ENCODE results near the gene FCRLA. TPM values are rescaled to one million over a fixed set of nuclear protein-coding genes. Genes with fewer than 3 reads are reported as not detected.
"Not testable (repeated sequence)": the region's sequence is repeated elsewhere in the genome, so short reads cannot be mapped to it uniquely, and the experiment has no call there.

The FCRLA gene
- total and polyA plus RNA-seq, 2 experiments from 2014 or later: 6.8 to 8.4 TPM

- H3K4me1 ChIP-seq (ENCODE audit: insufficient read depth); H3K9ac ChIP-seq; H3K4me2 ChIP-seq (ENCODE audit: unreplicated experiment); H3K27ac ChIP-seq; H3K4me3 ChIP-seq; H3F3A ChIP-seq (ENCODE audit: insufficient read depth); H3K9me3 ChIP-seq (ENCODE audit: low read depth); H3K9me2 ChIP-seq (ENCODE audit: insufficient read depth); H3K79me2 ChIP-seq (ENCODE audit: insufficient read depth); H3K27me3 ChIP-seq (replicated peaks; ENCODE audit: insufficient read depth); H3K36me3 ChIP-seq (ENCODE audit: low read depth); H2AFZ ChIP-seq; DNase-seq; H4K20me1 ChIP-seq (ENCODE audit: insufficient read depth); in situ Hi-C loops (cut with MboI): not testable (repeated sequence)
- 65 to 73% methylated on average over 11 to 13 of the region's 15 CpGs for WGBS, 2 experiments (ENCODE audit: low coverage in 1 of 2, low lambda C conversion rate in 2 of 2, missing lambda C conversion rate in 2 of 2)
These were observed 35.7 kb upstream of the FCRLA start for GRCh38 chr1:161671045-161672020.

- H3K4me1 ChIP-seq (ENCODE audit: insufficient read depth); H3K4me3 ChIP-seq; H3K9ac ChIP-seq; H3K36me3 ChIP-seq (ENCODE audit: low read depth); H3K79me2 ChIP-seq (ENCODE audit: insufficient read depth); H3K27me3 ChIP-seq (replicated peaks; ENCODE audit: insufficient read depth); H3K27ac ChIP-seq; H3K9me2 ChIP-seq (ENCODE audit: insufficient read depth); in situ Hi-C loops (cut with MboI); H3K4me2 ChIP-seq (ENCODE audit: unreplicated experiment); H4K20me1 ChIP-seq (ENCODE audit: insufficient read depth); H3F3A ChIP-seq (ENCODE audit: insufficient read depth); H2AFZ ChIP-seq; H3K9me3 ChIP-seq (ENCODE audit: low read depth); DNase-seq: not testable (repeated sequence)
- 73 to 80% methylated on average over 6 of the region's 7 CpGs for WGBS, 2 experiments (ENCODE audit: low coverage in 1 of 2, low lambda C conversion rate in 2 of 2, missing lambda C conversion rate in 2 of 2)
These were observed 33.6 kb upstream of the FCRLA start for GRCh38 chr1:161673437-161673836.

- H2AFZ ChIP-seq; H3K36me3 ChIP-seq (ENCODE audit: low read depth); H3F3A ChIP-seq (ENCODE audit: insufficient read depth); in situ Hi-C loops (cut with MboI); H3K4me2 ChIP-seq (ENCODE audit: unreplicated experiment); H3K4me3 ChIP-seq; H3K27me3 ChIP-seq (replicated peaks; ENCODE audit: insufficient read depth); H3K27ac ChIP-seq; H3K9ac ChIP-seq; H4K20me1 ChIP-seq (ENCODE audit: insufficient read depth); H3K4me1 ChIP-seq (ENCODE audit: insufficient read depth); DNase-seq; H3K79me2 ChIP-seq (ENCODE audit: insufficient read depth); H3K9me3 ChIP-seq (ENCODE audit: low read depth); H3K9me2 ChIP-seq (ENCODE audit: insufficient read depth): not testable (repeated sequence)
- WGBS, 2 experiments (ENCODE audit: low coverage in 1 of 2, low lambda C conversion rate in 2 of 2, missing lambda C conversion rate in 2 of 2): 53 to 57% methylated on average over 3 of the region's 3 CpGs
These were observed 32.6 kb upstream of the FCRLA start for GRCh38 chr1:161674447-161674846.

DNA sequence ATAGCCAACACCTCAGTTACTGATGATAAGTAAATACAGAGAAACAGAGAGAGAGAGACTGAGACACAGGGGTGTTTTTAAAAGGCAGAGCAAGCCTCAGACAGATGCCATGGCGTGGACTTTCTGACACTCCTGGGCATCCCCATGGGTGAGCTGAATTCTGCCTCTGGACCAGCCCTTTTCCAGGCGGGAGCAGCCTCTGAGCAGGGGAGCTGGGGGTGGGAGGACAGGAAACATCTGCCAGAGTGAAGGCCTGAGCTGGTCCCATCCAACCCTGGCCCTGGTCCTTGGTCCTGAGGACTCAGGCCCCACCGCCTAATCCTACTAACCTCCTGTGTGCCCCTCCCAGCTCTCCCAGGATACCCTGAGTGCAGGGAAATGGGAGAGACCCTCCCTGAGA is 32.1 kb upstream of the FCRLA start:
- not testable (repeated sequence) for H4K20me1 ChIP-seq (ENCODE audit: insufficient read depth)

DNA sequence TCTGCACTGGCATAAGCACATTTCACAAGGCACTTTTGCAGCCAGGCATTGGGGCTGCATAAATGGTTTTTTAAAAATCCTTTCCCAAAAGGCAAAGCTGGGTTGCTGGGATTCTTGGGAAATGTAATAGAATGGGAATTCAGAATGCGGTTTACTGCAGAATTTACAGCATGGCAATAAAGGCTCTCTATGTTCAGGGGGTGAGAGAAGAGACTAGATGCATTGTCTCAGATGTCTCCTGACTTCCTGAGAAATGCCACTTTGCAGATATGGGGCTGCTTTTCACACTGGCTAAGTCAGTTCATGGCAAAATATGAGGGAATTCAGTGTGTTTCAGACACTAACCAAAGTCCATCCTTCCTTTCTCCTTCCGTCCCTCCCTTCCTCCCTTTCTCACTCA is 30.6 kb upstream of the FCRLA start:
- H3K9me2 ChIP-seq (ENCODE audit: insufficient read depth): no peaks in the 10 kb centered on the region
- H3K36me3 ChIP-seq (ENCODE audit: low read depth): no peaks in the 10 kb centered on the region
- no peaks in the 10 kb centered on the region for H3F3A ChIP-seq (ENCODE audit: insufficient read depth)
- no peak overlapping the region for H3K27ac ChIP-seq
- in situ Hi-C loops (cut with MboI): no loop called here
- H2AFZ ChIP-seq: no peak overlapping the region
- no peak for DNase-seq
- no peaks in the 10 kb centered on the region for H4K20me1 ChIP-seq (ENCODE audit: insufficient read depth)
- H3K4me2 ChIP-seq (ENCODE audit: unreplicated experiment): no peak overlapping the region
- 83 to 85% methylated on average over 2 of the region's 2 CpGs for WGBS, 2 experiments (ENCODE audit: low coverage in 1 of 2, low lambda C conversion rate in 2 of 2, missing lambda C conversion rate in 2 of 2)
- no peaks in the 10 kb centered on the region for H3K4me1 ChIP-seq (ENCODE audit: insufficient read depth)
- TF ChIP-seq EZH2phosphoT487 (IDR thresholded peaks at IDR 0.05; ENCODE audit: insufficient read depth, low read depth): no peak
- no peak for TF ChIP-seq EZH2 (IDR thresholded peaks at IDR 0.05; ENCODE audit: insufficient read depth, poor library complexity, severe bottlenecking)
- H3K9ac ChIP-seq: no peak overlapping the region
- H3K27me3 ChIP-seq (replicated peaks; ENCODE audit: insufficient read depth): no peaks in the 10 kb centered on the region
- H3K79me2 ChIP-seq (ENCODE audit: insufficient read depth): no peaks in the 10 kb centered on the region
- H3K4me3 ChIP-seq: no peak overlapping the region
- no peaks in the 10 kb centered on the region for H3K9me3 ChIP-seq (ENCODE audit: low read depth)

More for the DNA sequence above, 32.1 kb upstream of the FCRLA start:
- H3K4me2 ChIP-seq (ENCODE audit: unreplicated experiment); H3K27me3 ChIP-seq (replicated peaks; ENCODE audit: insufficient read depth); H3F3A ChIP-seq (ENCODE audit: insufficient read depth); H3K36me3 ChIP-seq (ENCODE audit: low read depth); H3K4me1 ChIP-seq (ENCODE audit: insufficient read depth); H3K4me3 ChIP-seq; H3K9ac ChIP-seq; H3K9me3 ChIP-seq (ENCODE audit: low read depth); in situ Hi-C loops (cut with MboI); H3K79me2 ChIP-seq (ENCODE audit: insufficient read depth); H2AFZ ChIP-seq; H3K9me2 ChIP-seq (ENCODE audit: insufficient read depth); H3K27ac ChIP-seq; DNase-seq: not testable (repeated sequence)
- WGBS, 2 experiments (ENCODE audit: low coverage in 1 of 2, low lambda C conversion rate in 2 of 2, missing lambda C conversion rate in 2 of 2): 89 to 92% methylated on average over 2 to 3 of the region's 3 CpGs

All from GM23248 (cell line).